HCT116 (cell line): Measurements from ENCODE around the gene FCMR. TPM values are rescaled to one million over a fixed set of nuclear protein-coding genes. Genes with fewer than 3 reads are reported as not detected.

ENCODE experiments used
- ATAC-seq: fragments of 200-7000 bp; cut with Tn5 transposase; 2 replicates; pipeline ENCODE4 v1.9.1; 2020; ENCODE audit warnings: mild to moderate bottlenecking, moderate library complexity
- BruUV-seq: library from RNA; stranded (reverse); fragments of 400-500 nt; replicated peaks from 2 replicates; lab custom pipeline; 2021; lab: Mats Ljungman, UMichigan
- CTCF ChIA-PET: fragments of 300-600 bp; sonication (Branson Sonifier 250); formaldehyde crosslinking; loops from one replicate; lab custom pipeline; 2021; ENCODE audit warnings: antibody characterized with exemption; lab: Charles Lee
- POLR2A ChIA-PET: fragments of 300-600, 350-600 bp; sonication (Branson Sonifier 250); formaldehyde crosslinking; loops from one replicate; lab custom pipeline; 2021; ENCODE audit warnings: antibody characterized with exemption; lab: Charles Lee
- RAD21 ChIA-PET, 2 experiments: fragments of 300-600 bp; sonication (Branson Sonifier 250); formaldehyde crosslinking; loops; one replicate each; lab custom pipeline; 2023; ENCODE audit warnings: low total read pairs in 2 of 2; ENCODE audit not compliant: uncharacterized antibody in 2 of 2, unreplicated experiment in 2 of 2, low non-redundant PET in 1 of 2; lab: Charles Lee
- DNase-seq: peaks from one replicate; pipeline ENCODE4 v3.0.0-alpha.2; 2010; ENCODE audit warnings: low read depth, low spot score
- H2AFZ ChIP-seq: fragments of 200-600 bp; shearing (Covaris generic), sonication (generic); 2 replicates; pipeline ENCODE4 v1.6.1; 2017; ENCODE audit warnings: low read depth, mixed run types, mixed read lengths, antibody characterized with exemption, low read length; ENCODE audit not compliant: poor library complexity, severe bottlenecking
- H3K27ac ChIP-seq: 2 replicates; pipeline ENCODE4 v1.5.1; 2012; ENCODE audit warnings: low read depth, low read length
- H3K27me3 ChIP-seq: fragments of 200-600 bp; sonication (generic); 2 replicates; pipeline ENCODE4 v1.6.1; 2016; ENCODE audit warnings: mixed run types, low read length, mixed read lengths; ENCODE audit not compliant: insufficient read depth
- H3K36me3 ChIP-seq, 2 experiments: fragments of 200-500 bp in 1 of 2; fragments of 200-600 bp in 1 of 2; sonication (Bioruptor generic) in 1 of 2; sonication (generic) in 1 of 2; 2 replicates each; pipeline versions ENCODE4 v1.5.1 to v1.6.1; 2014 to 2016; ENCODE audit warnings: low read length in 2 of 2, inconsistent platforms in 1 of 2, mixed read lengths in 1 of 2, mixed run types in 1 of 2; ENCODE audit not compliant: insufficient read depth in 2 of 2, control insufficient read depth in 1 of 2
- H3K4me1 ChIP-seq, 2 experiments: fragments of 200-600 bp in 1 of 2; sonication (generic) in 1 of 2; 2 replicates each; pipeline versions ENCODE4 v1.5.1 to v1.6.1; 2012 to 2017; ENCODE audit warnings: low read length in 2 of 2, inconsistent platforms in 1 of 2, mild to moderate bottlenecking in 1 of 2, mixed read lengths in 1 of 2, mixed run types in 1 of 2, moderate library complexity in 1 of 2; ENCODE audit not compliant: insufficient read depth in 2 of 2, control insufficient read depth in 1 of 2
- H3K4me2 ChIP-seq: fragments of 200-600 bp; sonication (generic); 2 replicates; pipeline ENCODE4 v1.6.1; 2017; ENCODE audit warnings: mixed run types, low read length, mixed read lengths
- H3K4me3 ChIP-seq, 2 experiments: fragments of 200-600 bp in 1 of 2; sonication (generic) in 1 of 2; replicated peaks in 1 of 2; 2 replicates each; pipeline ENCODE4 v1.5.1; 2011 to 2016; ENCODE audit warnings: low read length in 2 of 2, control low read depth in 1 of 2, low read depth in 1 of 2, mild to moderate bottlenecking in 1 of 2, mixed read lengths in 1 of 2, mixed run types in 1 of 2
- H3K79me2 ChIP-seq: fragments of 200-600 bp; sonication (generic); 2 replicates; pipeline ENCODE4 v1.6.1; 2017; ENCODE audit warnings: mild to moderate bottlenecking, mixed run types, low read length, moderate library complexity, mixed read lengths; ENCODE audit not compliant: insufficient read depth
- H3K9ac ChIP-seq: fragments of 200-600 bp; sonication (generic); 2 replicates; pipeline ENCODE4 v1.6.1; 2016; ENCODE audit warnings: low read length, mixed read lengths
- H3K9me2 ChIP-seq: fragments of 200-600 bp; sonication (generic), shearing (Covaris generic); 2 replicates; pipeline ENCODE4 v1.6.1; 2017; ENCODE audit warnings: mixed run types, mild to moderate bottlenecking, moderate library complexity; ENCODE audit not compliant: insufficient read depth
- H3K9me3 ChIP-seq, 2 experiments: fragments of 200-500 bp in 1 of 2; fragments of 200-600 bp in 1 of 2; sonication (Bioruptor generic) in 1 of 2; sonication (generic) in 1 of 2; 2 replicates each; pipeline ENCODE4 v1.6.1; 2014 to 2017; ENCODE audit warnings: low read length in 2 of 2, mixed read lengths in 2 of 2, inconsistent platforms in 1 of 2, low read depth in 1 of 2, mild to moderate bottlenecking in 1 of 2, mixed run types in 1 of 2, moderate library complexity in 1 of 2; ENCODE audit not compliant: control insufficient read depth in 1 of 2, insufficient read depth in 1 of 2
- H4K20me1 ChIP-seq: fragments of 200-600 bp; sonication (generic), shearing (Covaris generic); 2 replicates; pipeline ENCODE4 v1.6.1; 2017; ENCODE audit warnings: mixed run types, mild to moderate bottlenecking, moderate library complexity; ENCODE audit not compliant: insufficient read depth
- CEBPB ChIP-seq: IDR thresholded peaks from 2 replicates; pipeline ENCODE4 v1.6.1; 2012; ENCODE audit warnings: low read depth
- EGR1 ChIP-seq: IDR thresholded peaks from 2 replicates; pipeline ENCODE4 v1.6.1; 2012; ENCODE audit warnings: low read depth
- EZH2 ChIP-seq: fragments of 200-600 bp; sonication (generic); IDR thresholded peaks from 2 replicates; pipeline ENCODE4 v1.6.1; 2017; ENCODE audit warnings: antibody characterized with exemption, mixed run types
- EZH2phosphoT487 ChIP-seq: fragments of 200-600 bp; IDR thresholded peaks from 2 replicates; pipeline ENCODE4 v1.6.1; 2018; ENCODE audit warnings: antibody characterized with exemption, borderline replicate concordance
- JUND ChIP-seq: IDR thresholded peaks from 2 replicates; pipeline ENCODE4 v1.6.1; 2012
- POLR2A ChIP-seq: IDR thresholded peaks from 2 replicates; pipeline ENCODE4 v1.7.0; 2011; ENCODE audit warnings: borderline replicate concordance; ENCODE audit not compliant: insufficient read depth, insufficient read length; ENCODE audit errors: extremely low read depth
- POLR2AphosphoS5 ChIP-seq: IDR thresholded peaks from 2 replicates; pipeline ENCODE4 v1.6.1; 2011; ENCODE audit warnings: mild to moderate bottlenecking, low read depth, low read length, moderate library complexity
- SP1 ChIP-seq: IDR thresholded peaks from 2 replicates; pipeline ENCODE4 v1.6.1; 2012; ENCODE audit warnings: low read depth
- TCF7L2 ChIP-seq: IDR thresholded peaks from 2 replicates; pipeline ENCODE4 v1.7.0; 2011; ENCODE audit warnings: borderline replicate concordance, inconsistent platforms; ENCODE audit not compliant: insufficient read depth, insufficient read length; ENCODE audit errors: extremely low read depth
- ZBTB33 ChIP-seq: IDR thresholded peaks from 2 replicates; pipeline ENCODE4 v1.6.1; 2011; ENCODE audit warnings: mild to moderate bottlenecking, low read length, moderate library complexity; ENCODE audit not compliant: insufficient replicate concordance; ENCODE audit errors: extremely low read depth
- ZFX ChIP-seq: fragments of 450-650 bp; IDR thresholded peaks from 2 replicates; pipeline ENCODE4 v1.6.1; 2017
- intact Hi-C: fragments of 100-400 bp; cut with micrococcal nuclease; formaldehyde crosslinking; loops from 2 replicates; pipeline ENCODE4 v1.10.0; 2022
- total RNA-seq: library from RNA; stranded (reverse); gene quantifications from one replicate; pipeline ENCODE4 v1.2.1, GENCODE V29; 2021; ENCODE audit not compliant: unreplicated experiment
- TF ChIP-seq, protein P1 (sequence below), 3 experiments: fragments of 200-600 bp in 1 of 3; sonication (generic) in 1 of 3; IDR thresholded peaks in 2 of 3; conservative IDR thresholded peaks in 1 of 3; 2 replicates each; pipeline ENCODE4 v1.5.1; 2012 to 2017; ENCODE audit warnings: low read depth in 2 of 3, low read length in 2 of 3, antibody characterized with exemption in 1 of 3, borderline replicate concordance in 1 of 3, control low read depth in 1 of 3, mild to moderate bottlenecking in 1 of 3, mixed read lengths in 1 of 3, mixed run types in 1 of 3, moderate library complexity in 1 of 3; ENCODE audit not compliant: insufficient read depth in 1 of 3
- TF ChIP-seq, protein P2 (sequence below): IDR thresholded peaks from 2 replicates; pipeline ENCODE4 v1.6.1; 2012

Gene FCMR
- total RNA-seq, 1 experiment from 2014 or later: 0.61 TPM

- Histone ChIP-seq H3K9me3 (no peaks in the 10 kb centered on the region), H2AFZ (no peak overlapping the region), H3K9me2 (no peaks in the 10 kb centered on the region), H3K27ac (no peak overlapping the region), H3K9ac (no peak overlapping the region), H4K20me1 (no peaks in the 10 kb centered on the region), H3K27me3 (peaks cover 11% of the 10 kb centered on the region; the same call in 1 of the 2 replicates), H3K4me2 (no peak overlapping the region), H3K4me1 (no peaks in the 10 kb centered on the region), H3K4me3 (no peak overlapping the region), H3K79me2 (no peaks in the 10 kb centered on the region), H3K36me3 (no peaks in the 10 kb centered on the region)
- DNase-seq (no peak), ATAC-seq (no peak)
- CTCF ChIA-PET: interaction anchor here (0.9 to 2.6 kb wide), 2 partner anchors 10 to 33 kb away, joined by 3 to 14 read pairs; no protein-coding TSS in a partner anchor
- intact Hi-C loops: no loop called here
- TF ChIP-seq, protein P1, sequence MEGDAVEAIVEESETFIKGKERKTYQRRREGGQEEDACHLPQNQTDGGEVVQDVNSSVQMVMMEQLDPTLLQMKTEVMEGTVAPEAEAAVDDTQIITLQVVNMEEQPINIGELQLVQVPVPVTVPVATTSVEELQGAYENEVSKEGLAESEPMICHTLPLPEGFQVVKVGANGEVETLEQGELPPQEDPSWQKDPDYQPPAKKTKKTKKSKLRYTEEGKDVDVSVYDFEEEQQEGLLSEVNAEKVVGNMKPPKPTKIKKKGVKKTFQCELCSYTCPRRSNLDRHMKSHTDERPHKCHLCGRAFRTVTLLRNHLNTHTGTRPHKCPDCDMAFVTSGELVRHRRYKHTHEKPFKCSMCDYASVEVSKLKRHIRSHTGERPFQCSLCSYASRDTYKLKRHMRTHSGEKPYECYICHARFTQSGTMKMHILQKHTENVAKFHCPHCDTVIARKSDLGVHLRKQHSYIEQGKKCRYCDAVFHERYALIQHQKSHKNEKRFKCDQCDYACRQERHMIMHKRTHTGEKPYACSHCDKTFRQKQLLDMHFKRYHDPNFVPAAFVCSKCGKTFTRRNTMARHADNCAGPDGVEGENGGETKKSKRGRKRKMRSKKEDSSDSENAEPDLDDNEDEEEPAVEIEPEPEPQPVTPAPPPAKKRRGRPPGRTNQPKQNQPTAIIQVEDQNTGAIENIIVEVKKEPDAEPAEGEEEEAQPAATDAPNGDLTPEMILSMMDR (IDR thresholded peaks at IDR 0.05 in 2 of 3, conservative IDR thresholded peaks at IDR 0.05 in 1 of 3; ENCODE audit: borderline replicate concordance in 1 of 3, insufficient read depth in 1 of 3, low read depth in 2 of 3, low read length in 2 of 3): no peak
- TF ChIP-seq TCF7L2 (no peak), EZH2 (no peak), EGR1 (no peak), CEBPB (no peak), JUND (no peak), ZFX (no peak), POLR2A (no peak), EZH2phosphoT487 (no peak), ZBTB33 (no peak), SP1 (no peak), POLR2AphosphoS5 (no peak)
- TF ChIP-seq, protein P2, sequence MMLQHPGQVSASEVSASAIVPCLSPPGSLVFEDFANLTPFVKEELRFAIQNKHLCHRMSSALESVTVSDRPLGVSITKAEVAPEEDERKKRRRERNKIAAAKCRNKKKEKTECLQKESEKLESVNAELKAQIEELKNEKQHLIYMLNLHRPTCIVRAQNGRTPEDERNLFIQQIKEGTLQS: no peak
- POLR2A ChIA-PET: interaction anchor here (0.6 kb wide), 1 partner anchor 19 kb away, joined by 8 read pairs; no protein-coding TSS in a partner anchor
- BruUV-seq: no TSS peak
- RAD21 ChIA-PET: no interaction called here
These were observed 24.0 kb upstream of the FCMR start for GRCh38 chr1:206945779-206946178.
